Gastroesophageal sphincter (tissue), 3 donors: ENCODE data around the gene HNF4A.

ENCODE experiments used
- POLR2A ChIP-seq, 2 donors: fragments of 450-650 bp; IDR thresholded peaks; one replicate each; pipeline ENCODE4 v1.6.1; 2017; ENCODE audit warnings: antibody characterized with exemption in 2 of 2, mild to moderate bottlenecking in 2 of 2, moderate library complexity in 1 of 2
- POLR2AphosphoS5 ChIP-seq: sonication (generic); formaldehyde crosslinking; IDR thresholded peaks from one replicate; pipeline ENCODE4 v1.6.1; 2017; ENCODE audit warnings: antibody characterized with exemption
- TF ChIP-seq, protein P1 (sequence below), 4 experiments: fragments of 200-600 bp in 2 of 4; fragments of 450-650 bp in 2 of 4; sonication (generic) in 1 of 4; IDR thresholded peaks; one replicate each; pipeline ENCODE4 v1.5.1; 2017 to 2019; ENCODE audit warnings: antibody characterized with exemption in 4 of 4, mild to moderate bottlenecking in 2 of 4, moderate library complexity in 2 of 4

DNA sequence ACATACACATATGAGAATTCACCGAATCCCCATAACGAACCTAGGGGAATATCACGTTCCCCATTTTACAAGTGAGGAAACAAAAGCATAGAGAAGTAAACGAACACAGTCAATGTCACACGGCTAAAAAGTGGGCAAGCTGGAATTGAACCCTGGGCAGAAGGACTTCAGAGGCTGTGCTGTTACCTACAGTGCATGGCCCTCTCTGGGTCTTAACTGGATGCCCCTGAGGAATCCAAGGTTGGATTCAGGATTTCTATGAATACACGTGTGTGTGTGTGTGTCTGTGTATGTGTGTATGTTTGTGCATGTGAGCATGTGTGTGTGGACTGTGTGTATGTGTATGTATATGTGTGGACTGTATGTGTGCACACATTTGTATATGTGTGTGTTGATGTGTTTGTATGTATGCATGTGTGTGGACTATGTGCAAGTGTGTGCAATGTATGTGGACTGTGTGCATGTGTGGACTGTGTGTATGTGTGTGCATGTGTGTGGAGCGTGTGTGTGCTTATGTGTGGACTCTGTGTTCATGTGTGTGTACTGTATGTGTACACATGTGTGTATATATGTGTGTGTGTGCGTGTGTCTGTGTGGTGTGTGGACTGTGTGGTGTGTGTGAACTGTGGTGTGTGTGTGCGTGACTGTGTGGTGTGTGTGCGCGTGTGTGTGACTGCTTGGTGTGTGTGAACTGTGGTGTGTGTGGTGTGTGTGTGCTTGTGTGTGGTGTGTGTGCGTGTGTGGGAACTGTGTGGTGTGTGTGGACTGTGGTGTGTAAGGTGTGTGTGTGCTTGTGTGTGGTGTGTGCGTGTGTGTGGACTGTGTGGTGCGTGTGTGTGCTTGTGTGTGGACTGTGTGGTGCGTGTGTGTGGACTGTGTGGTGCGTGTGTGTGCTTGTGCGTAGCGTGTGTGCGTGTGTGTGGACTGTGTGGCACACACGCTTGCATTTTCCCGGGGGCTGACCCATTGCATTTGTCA lies 49.0 kb downstream of the HNF4A start:
- TF ChIP-seq, protein P1, sequence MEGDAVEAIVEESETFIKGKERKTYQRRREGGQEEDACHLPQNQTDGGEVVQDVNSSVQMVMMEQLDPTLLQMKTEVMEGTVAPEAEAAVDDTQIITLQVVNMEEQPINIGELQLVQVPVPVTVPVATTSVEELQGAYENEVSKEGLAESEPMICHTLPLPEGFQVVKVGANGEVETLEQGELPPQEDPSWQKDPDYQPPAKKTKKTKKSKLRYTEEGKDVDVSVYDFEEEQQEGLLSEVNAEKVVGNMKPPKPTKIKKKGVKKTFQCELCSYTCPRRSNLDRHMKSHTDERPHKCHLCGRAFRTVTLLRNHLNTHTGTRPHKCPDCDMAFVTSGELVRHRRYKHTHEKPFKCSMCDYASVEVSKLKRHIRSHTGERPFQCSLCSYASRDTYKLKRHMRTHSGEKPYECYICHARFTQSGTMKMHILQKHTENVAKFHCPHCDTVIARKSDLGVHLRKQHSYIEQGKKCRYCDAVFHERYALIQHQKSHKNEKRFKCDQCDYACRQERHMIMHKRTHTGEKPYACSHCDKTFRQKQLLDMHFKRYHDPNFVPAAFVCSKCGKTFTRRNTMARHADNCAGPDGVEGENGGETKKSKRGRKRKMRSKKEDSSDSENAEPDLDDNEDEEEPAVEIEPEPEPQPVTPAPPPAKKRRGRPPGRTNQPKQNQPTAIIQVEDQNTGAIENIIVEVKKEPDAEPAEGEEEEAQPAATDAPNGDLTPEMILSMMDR (IDR thresholded peaks at IDR 0.05): no peak
- TF ChIP-seq POLR2AphosphoS5 (no peak), POLR2A (IDR thresholded peaks at IDR 0.05) (no peak)
